HCT116 (cell line): ENCODE results near the gene ZNF438. TPM values are rescaled to one million over a fixed set of nuclear protein-coding genes. Genes with fewer than 3 reads are reported as not detected.

ENCODE experiments used
- ATAC-seq: fragments of 200-7000 bp; cut with Tn5 transposase; 2 replicates; pipeline ENCODE4 v1.9.1; 2020; ENCODE audit warnings: mild to moderate bottlenecking, moderate library complexity
- BruUV-seq: library from RNA; stranded (reverse); fragments of 400-500 nt; replicated peaks from 2 replicates; lab custom pipeline; 2021; lab: Mats Ljungman, UMichigan
- CTCF ChIA-PET: fragments of 300-600 bp; sonication (Branson Sonifier 250); formaldehyde crosslinking; loops from one replicate; lab custom pipeline; 2021; ENCODE audit warnings: antibody characterized with exemption; lab: Charles Lee
- POLR2A ChIA-PET: fragments of 300-600, 350-600 bp; sonication (Branson Sonifier 250); formaldehyde crosslinking; loops from one replicate; lab custom pipeline; 2021; ENCODE audit warnings: antibody characterized with exemption; lab: Charles Lee
- RAD21 ChIA-PET, 2 experiments: fragments of 300-600 bp; sonication (Branson Sonifier 250); formaldehyde crosslinking; loops; one replicate each; lab custom pipeline; 2023; ENCODE audit warnings: low total read pairs in 2 of 2; ENCODE audit not compliant: uncharacterized antibody in 2 of 2, unreplicated experiment in 2 of 2, low non-redundant PET in 1 of 2; lab: Charles Lee
- DNase-seq: peaks from one replicate; pipeline ENCODE4 v3.0.0-alpha.2; 2010; ENCODE audit warnings: low read depth, low spot score
- H2AFZ ChIP-seq: fragments of 200-600 bp; shearing (Covaris generic), sonication (generic); 2 replicates; pipeline ENCODE4 v1.6.1; 2017; ENCODE audit warnings: low read depth, mixed run types, mixed read lengths, antibody characterized with exemption, low read length; ENCODE audit not compliant: poor library complexity, severe bottlenecking
- H3K27ac ChIP-seq: 2 replicates; pipeline ENCODE4 v1.5.1; 2012; ENCODE audit warnings: low read depth, low read length
- H3K27me3 ChIP-seq: fragments of 200-600 bp; sonication (generic); 2 replicates; pipeline ENCODE4 v1.6.1; 2016; ENCODE audit warnings: mixed run types, low read length, mixed read lengths; ENCODE audit not compliant: insufficient read depth
- H3K36me3 ChIP-seq, 2 experiments: fragments of 200-500 bp in 1 of 2; fragments of 200-600 bp in 1 of 2; sonication (Bioruptor generic) in 1 of 2; sonication (generic) in 1 of 2; 2 replicates each; pipeline versions ENCODE4 v1.5.1 to v1.6.1; 2014 to 2016; ENCODE audit warnings: low read length in 2 of 2, inconsistent platforms in 1 of 2, mixed read lengths in 1 of 2, mixed run types in 1 of 2; ENCODE audit not compliant: insufficient read depth in 2 of 2, control insufficient read depth in 1 of 2
- H3K4me1 ChIP-seq, 2 experiments: fragments of 200-600 bp in 1 of 2; sonication (generic) in 1 of 2; 2 replicates each; pipeline versions ENCODE4 v1.5.1 to v1.6.1; 2012 to 2017; ENCODE audit warnings: low read length in 2 of 2, inconsistent platforms in 1 of 2, mild to moderate bottlenecking in 1 of 2, mixed read lengths in 1 of 2, mixed run types in 1 of 2, moderate library complexity in 1 of 2; ENCODE audit not compliant: insufficient read depth in 2 of 2, control insufficient read depth in 1 of 2
- H3K4me2 ChIP-seq: fragments of 200-600 bp; sonication (generic); 2 replicates; pipeline ENCODE4 v1.6.1; 2017; ENCODE audit warnings: mixed run types, low read length, mixed read lengths
- H3K4me3 ChIP-seq, 2 experiments: fragments of 200-600 bp in 1 of 2; sonication (generic) in 1 of 2; replicated peaks in 1 of 2; 2 replicates each; pipeline ENCODE4 v1.5.1; 2011 to 2016; ENCODE audit warnings: low read length in 2 of 2, control low read depth in 1 of 2, low read depth in 1 of 2, mild to moderate bottlenecking in 1 of 2, mixed read lengths in 1 of 2, mixed run types in 1 of 2
- H3K79me2 ChIP-seq: fragments of 200-600 bp; sonication (generic); 2 replicates; pipeline ENCODE4 v1.6.1; 2017; ENCODE audit warnings: mild to moderate bottlenecking, mixed run types, low read length, moderate library complexity, mixed read lengths; ENCODE audit not compliant: insufficient read depth
- H3K9ac ChIP-seq: fragments of 200-600 bp; sonication (generic); 2 replicates; pipeline ENCODE4 v1.6.1; 2016; ENCODE audit warnings: low read length, mixed read lengths
- H3K9me2 ChIP-seq: fragments of 200-600 bp; sonication (generic), shearing (Covaris generic); 2 replicates; pipeline ENCODE4 v1.6.1; 2017; ENCODE audit warnings: mixed run types, mild to moderate bottlenecking, moderate library complexity; ENCODE audit not compliant: insufficient read depth
- H3K9me3 ChIP-seq, 2 experiments: fragments of 200-500 bp in 1 of 2; fragments of 200-600 bp in 1 of 2; sonication (Bioruptor generic) in 1 of 2; sonication (generic) in 1 of 2; 2 replicates each; pipeline ENCODE4 v1.6.1; 2014 to 2017; ENCODE audit warnings: low read length in 2 of 2, mixed read lengths in 2 of 2, inconsistent platforms in 1 of 2, low read depth in 1 of 2, mild to moderate bottlenecking in 1 of 2, mixed run types in 1 of 2, moderate library complexity in 1 of 2; ENCODE audit not compliant: control insufficient read depth in 1 of 2, insufficient read depth in 1 of 2
- H4K20me1 ChIP-seq: fragments of 200-600 bp; sonication (generic), shearing (Covaris generic); 2 replicates; pipeline ENCODE4 v1.6.1; 2017; ENCODE audit warnings: mixed run types, mild to moderate bottlenecking, moderate library complexity; ENCODE audit not compliant: insufficient read depth
- EZH2phosphoT487 ChIP-seq: fragments of 200-600 bp; IDR thresholded peaks from 2 replicates; pipeline ENCODE4 v1.6.1; 2018; ENCODE audit warnings: antibody characterized with exemption, borderline replicate concordance
- REST ChIP-seq: IDR thresholded peaks from 2 replicates; pipeline ENCODE4 v1.6.1; 2012; ENCODE audit warnings: low read depth
- TCF7L2 ChIP-seq: IDR thresholded peaks from 2 replicates; pipeline ENCODE4 v1.7.0; 2011; ENCODE audit warnings: borderline replicate concordance, inconsistent platforms; ENCODE audit not compliant: insufficient read depth, insufficient read length; ENCODE audit errors: extremely low read depth
- ZFX ChIP-seq: fragments of 450-650 bp; IDR thresholded peaks from 2 replicates; pipeline ENCODE4 v1.6.1; 2017
- intact Hi-C: fragments of 100-400 bp; cut with micrococcal nuclease; formaldehyde crosslinking; loops from 2 replicates; pipeline ENCODE4 v1.10.0; 2022
- total RNA-seq: library from RNA; stranded (reverse); gene quantifications from one replicate; pipeline ENCODE4 v1.2.1, GENCODE V29; 2021; ENCODE audit not compliant: unreplicated experiment
- TF ChIP-seq, protein P1 (sequence below): IDR thresholded peaks from 2 replicates; pipeline ENCODE4 v1.6.1; 2012

ZNF438 gene
- total RNA-seq, 1 experiment from 2014 or later = 3.3 TPM

GRCh38 chr10:30897048-30897447 is 134.6 kb downstream of the ZNF438 start (continued):
- no peak for TF ChIP-seq REST
- TF ChIP-seq EZH2phosphoT487 = no peak
- TF ChIP-seq ZFX = no peak

- DNase-seq (no peak), ATAC-seq (no peak)
- Histone ChIP-seq H3K9ac (no peak overlapping the region), H3K4me2 (no peak overlapping the region), H3K79me2 (no peaks in the 10 kb centered on the region), H3K27ac (no peak overlapping the region), H3K9me2 (no peaks in the 10 kb centered on the region), H3K9me3 (no peaks in the 10 kb centered on the region), H3K36me3 (no peaks in the 10 kb centered on the region), H4K20me1 (no peaks in the 10 kb centered on the region), H2AFZ (no peak overlapping the region), H3K4me1 (no peaks in the 10 kb centered on the region), H3K27me3 (no peaks in the 10 kb centered on the region), H3K4me3 (no peak overlapping the region)
- intact Hi-C loops = no loop called here
- BruUV-seq = no TSS peak
- ChIA-PET POLR2A (no interaction called here), RAD21 (no interaction called here), CTCF (no interaction called here)
- TF ChIP-seq TCF7L2 = no peak
- TF ChIP-seq, protein P1, sequence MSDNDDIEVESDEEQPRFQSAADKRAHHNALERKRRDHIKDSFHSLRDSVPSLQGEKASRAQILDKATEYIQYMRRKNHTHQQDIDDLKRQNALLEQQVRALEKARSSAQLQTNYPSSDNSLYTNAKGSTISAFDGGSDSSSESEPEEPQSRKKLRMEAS = no peak
Measured at GRCh38 chr10:30894221-30894620, 137.4 kb downstream of the ZNF438 start.
